Glutamatergic neuron (in vitro differentiated cells): ENCODE results near the gene NKIRAS1. TPM values are rescaled to one million over a fixed set of nuclear protein-coding genes. Genes with fewer than 3 reads are reported as not detected.
"Not testable (repeated sequence)": the region's sequence is repeated elsewhere in the genome, so short reads cannot be mapped to it uniquely, and the experiment has no call there.

ENCODE experiments used
- DNase-seq: peaks from one replicate; pipeline ENCODE4 v3.0.0; 2022
- H3K27ac Mint-ChIP-seq: one replicate; pipeline ENCODE4 v1.8.0; 2020; ENCODE audit warnings: mild to moderate bottlenecking, mixed read lengths, inconsistent platforms; ENCODE audit not compliant: unreplicated experiment
- H3K27me3 Mint-ChIP-seq: one replicate; pipeline ENCODE4 v1.8.0; 2020; ENCODE audit warnings: mild to moderate bottlenecking, moderate library complexity, mixed read lengths, inconsistent platforms; ENCODE audit not compliant: unreplicated experiment
- H3K36me3 Mint-ChIP-seq: one replicate; pipeline ENCODE4 v1.8.0; 2020; ENCODE audit warnings: mild to moderate bottlenecking, mixed read lengths, inconsistent platforms; ENCODE audit not compliant: unreplicated experiment
- H3K4me1 Mint-ChIP-seq: one replicate; pipeline ENCODE4 v1.8.0; 2020; ENCODE audit warnings: mild to moderate bottlenecking, low read depth, mixed read lengths, inconsistent platforms; ENCODE audit not compliant: unreplicated experiment
- H3K4me3 Mint-ChIP-seq: one replicate; pipeline ENCODE4 v1.8.0; 2020; ENCODE audit warnings: mild to moderate bottlenecking, mixed read lengths, inconsistent platforms; ENCODE audit not compliant: unreplicated experiment
- H3K9me3 Mint-ChIP-seq: one replicate; pipeline ENCODE4 v1.8.0; 2020; ENCODE audit warnings: mild to moderate bottlenecking, moderate library complexity, mixed read lengths, inconsistent platforms; ENCODE audit not compliant: unreplicated experiment
- CTCF ChIP-seq: fragments of 200-600 bp; sonication (generic); IDR thresholded peaks from one replicate; pipeline ENCODE4 v1.5.0; 2021; ENCODE audit not compliant: partially characterized antibody, unreplicated experiment
- total RNA-seq: library from RNA; stranded (reverse); fragmentation: NEBNext Ultra II Directional; extraction: Animal tissue kit (Norgen Biotek cat#: 25700); gene quantifications from one replicate; pipeline ENCODE4 v1.2.1, GENCODE V29; 2021; ENCODE audit not compliant: unreplicated experiment

NKIRAS1 gene
- total RNA-seq, 1 donor from 2014 or later = 12.6 TPM

GRCh38 chr3:23916152-23916885, 471 bp downstream of the NKIRAS1 start:
- peaks cover 8% of the 10 kb centered on the region for H3K27me3 Mint-ChIP-seq
- H3K9me3 Mint-ChIP-seq = peaks cover 5% of the 10 kb centered on the region
- TF ChIP-seq CTCF = no peak
- peaks cover 26% of the 10 kb centered on the region for H3K4me1 Mint-ChIP-seq
- no peaks in the 10 kb centered on the region for H3K36me3 Mint-ChIP-seq
- DNase-seq = no peak
- peak overlapping the region; percentile 89 for H3K4me3 Mint-ChIP-seq
- peak overlapping the region; percentile 98 for H3K27ac Mint-ChIP-seq

GRCh38 chr3:23915537-23916108, 1.2 kb downstream of the NKIRAS1 start:
- H3K27me3 Mint-ChIP-seq = peaks cover 8% of the 10 kb centered on the region
- H3K9me3 Mint-ChIP-seq = peaks cover 5% of the 10 kb centered on the region
- H3K27ac Mint-ChIP-seq = peak overlapping the region; percentile 98
- H3K36me3 Mint-ChIP-seq = no peaks in the 10 kb centered on the region
- DNase-seq = no peak
- H3K4me3 Mint-ChIP-seq = peak overlapping the region; percentile 89
- peaks cover 26% of the 10 kb centered on the region for H3K4me1 Mint-ChIP-seq
- no peak for TF ChIP-seq CTCF

GRCh38 chr3:23913873-23914743, 2.7 kb downstream of the NKIRAS1 start:
- H3K4me3 Mint-ChIP-seq = peak overlapping the region; percentile 8
- H3K4me1 Mint-ChIP-seq = peaks cover 25% of the 10 kb centered on the region
- peaks cover 5% of the 10 kb centered on the region for H3K9me3 Mint-ChIP-seq
- no peak for TF ChIP-seq CTCF
- H3K27me3 Mint-ChIP-seq = peaks cover 8% of the 10 kb centered on the region
- no peak overlapping the region for H3K27ac Mint-ChIP-seq
- no peaks in the 10 kb centered on the region for H3K36me3 Mint-ChIP-seq
- no peak for DNase-seq

DNA sequence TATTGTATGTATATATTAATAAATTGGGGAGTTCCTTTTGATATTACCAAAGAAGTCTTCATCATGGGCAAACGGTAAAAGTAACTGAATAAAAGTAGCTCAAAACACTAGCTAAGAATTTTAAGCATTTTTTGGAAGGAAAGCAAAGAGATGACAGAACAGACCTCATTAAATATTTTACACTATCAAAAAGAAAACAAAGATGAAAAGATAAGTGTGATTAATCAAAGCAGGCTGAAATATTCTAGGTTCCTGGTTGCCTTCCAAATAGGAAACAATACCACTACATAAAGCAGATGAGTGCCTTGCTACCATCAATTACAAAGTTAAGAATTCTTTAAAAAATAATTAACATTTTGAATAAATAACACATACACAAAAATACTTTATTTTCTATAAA, 3.6 kb downstream of the NKIRAS1 start:
- Mint-ChIP-seq H3K36me3 (no peaks in the 10 kb centered on the region), H3K4me3 (no peak overlapping the region), H3K27me3 (peaks cover 6% of the 10 kb centered on the region), H3K27ac (no peak overlapping the region), H3K9me3 (peaks cover 5% of the 10 kb centered on the region), H3K4me1 (peaks cover 16% of the 10 kb centered on the region)
- no peak for DNase-seq
- TF ChIP-seq CTCF = no peak

- DNase-seq, H3K36me3 Mint-ChIP-seq, H3K27me3 Mint-ChIP-seq, H3K9me3 Mint-ChIP-seq, H3K4me3 Mint-ChIP-seq, H3K27ac Mint-ChIP-seq: not testable (repeated sequence)
- peaks cover 15% of the 10 kb centered on the region for H3K4me1 Mint-ChIP-seq
These were observed 4.5 kb downstream of the NKIRAS1 start for GRCh38 chr3:23912335-23912734.
